Measurements from ENCODE around the gene SSUH2.

The SSUH2 gene

DNA sequence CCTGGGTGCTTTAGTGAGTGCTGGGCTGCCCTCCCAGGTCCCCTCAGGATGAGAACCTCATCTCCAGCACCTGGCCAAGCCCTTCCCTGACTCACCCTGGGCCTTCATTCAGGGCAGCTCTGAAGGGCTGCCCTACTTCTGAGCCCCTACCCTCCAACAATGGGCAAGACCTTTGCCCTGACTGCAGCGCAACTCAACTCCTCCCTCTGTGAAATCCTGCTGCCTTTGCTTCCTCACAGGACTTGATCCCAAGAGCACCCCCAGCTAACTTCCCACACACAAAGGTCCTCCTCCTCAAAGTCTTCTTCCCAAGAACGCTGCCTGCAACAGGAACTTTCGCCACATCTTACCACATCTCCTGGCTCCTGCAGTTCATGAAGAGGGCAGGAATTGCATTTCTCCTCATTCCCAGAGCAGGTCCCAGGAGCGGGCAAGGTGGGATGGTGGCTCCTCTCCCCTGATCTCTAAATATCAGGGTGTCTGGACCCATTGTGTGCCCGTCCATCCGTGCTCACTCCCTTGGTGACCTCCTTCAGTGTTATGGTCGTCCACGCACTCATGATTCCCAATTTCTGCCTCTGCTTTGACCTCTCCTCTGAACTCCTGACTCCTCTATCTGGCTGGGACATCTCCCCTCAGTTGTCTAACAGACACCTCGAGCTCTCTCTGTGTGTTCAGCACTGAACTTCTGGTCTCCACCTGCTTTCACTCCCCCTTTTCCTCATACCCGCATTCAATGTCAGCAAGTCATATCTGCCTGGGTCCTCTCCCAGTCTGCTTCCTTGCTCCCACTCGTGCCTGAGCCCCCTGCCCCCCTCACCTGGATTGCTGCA is 4.5 kb upstream of the SSUH2 start:
- no peaks in the 10 kb centered on the region for H3K79me2 ChIP-seq (ENCODE audit: insufficient read depth, low read length)
- TF ChIP-seq, protein P1, sequence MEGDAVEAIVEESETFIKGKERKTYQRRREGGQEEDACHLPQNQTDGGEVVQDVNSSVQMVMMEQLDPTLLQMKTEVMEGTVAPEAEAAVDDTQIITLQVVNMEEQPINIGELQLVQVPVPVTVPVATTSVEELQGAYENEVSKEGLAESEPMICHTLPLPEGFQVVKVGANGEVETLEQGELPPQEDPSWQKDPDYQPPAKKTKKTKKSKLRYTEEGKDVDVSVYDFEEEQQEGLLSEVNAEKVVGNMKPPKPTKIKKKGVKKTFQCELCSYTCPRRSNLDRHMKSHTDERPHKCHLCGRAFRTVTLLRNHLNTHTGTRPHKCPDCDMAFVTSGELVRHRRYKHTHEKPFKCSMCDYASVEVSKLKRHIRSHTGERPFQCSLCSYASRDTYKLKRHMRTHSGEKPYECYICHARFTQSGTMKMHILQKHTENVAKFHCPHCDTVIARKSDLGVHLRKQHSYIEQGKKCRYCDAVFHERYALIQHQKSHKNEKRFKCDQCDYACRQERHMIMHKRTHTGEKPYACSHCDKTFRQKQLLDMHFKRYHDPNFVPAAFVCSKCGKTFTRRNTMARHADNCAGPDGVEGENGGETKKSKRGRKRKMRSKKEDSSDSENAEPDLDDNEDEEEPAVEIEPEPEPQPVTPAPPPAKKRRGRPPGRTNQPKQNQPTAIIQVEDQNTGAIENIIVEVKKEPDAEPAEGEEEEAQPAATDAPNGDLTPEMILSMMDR (IDR thresholded peaks at IDR 0.05; ENCODE audit: insufficient read depth, low read length, poor library complexity, severe bottlenecking), result no peak
- TF ChIP-seq EZH2phosphoT487 (conservative IDR thresholded peaks at IDR 0.05; ENCODE audit: low read length), result no peak
- H3K27me3 ChIP-seq (ENCODE audit: low read length), result no peaks in the 10 kb centered on the region

DNA sequence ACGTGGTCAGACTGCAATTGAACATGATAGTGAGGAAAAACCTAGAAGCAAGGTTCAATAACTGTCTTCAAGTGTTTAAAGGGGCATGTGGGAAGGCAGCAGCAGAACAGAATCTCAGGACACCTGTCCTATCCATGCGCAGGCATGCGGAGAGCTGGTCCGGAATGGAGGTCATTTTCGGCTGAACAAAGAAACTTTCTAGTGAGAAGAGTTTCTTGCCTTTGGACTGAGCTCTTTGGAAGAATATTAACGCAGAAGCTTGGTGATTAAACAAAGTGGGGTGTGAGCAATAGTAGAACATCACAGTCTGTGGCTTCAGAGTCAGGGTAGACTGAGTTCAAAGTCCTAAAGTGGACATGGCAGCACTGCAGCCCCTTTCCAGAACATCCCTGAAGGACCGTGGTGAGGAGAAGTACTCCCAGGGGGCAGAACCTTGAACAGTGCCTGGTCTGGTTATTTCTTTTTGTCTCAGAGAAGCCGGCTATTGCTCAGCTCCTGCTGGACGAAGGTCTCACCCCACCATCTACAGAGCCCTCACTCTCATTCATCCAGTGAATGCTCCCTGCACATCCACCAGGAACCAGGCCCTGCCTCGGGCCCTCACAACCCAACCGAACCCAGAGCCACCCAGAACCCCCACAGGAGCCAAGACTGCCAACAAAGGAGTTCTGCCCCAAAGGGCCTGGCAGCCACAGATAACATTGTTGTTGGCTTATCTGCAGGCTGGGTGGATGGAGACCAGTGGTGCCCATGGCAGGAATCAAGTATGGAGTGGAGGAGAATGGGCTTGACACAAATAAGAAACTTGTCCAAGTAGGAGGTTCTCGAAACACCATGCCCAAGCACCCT is 2.8 kb upstream of the SSUH2 start:
- Histone ChIP-seq H3K9me2 (replicated peaks; ENCODE audit: insufficient read depth, low read length) (no peaks in the 10 kb centered on the region), H3K4me2 (ENCODE audit: low read depth, low read length, poor library complexity, severe bottlenecking) (no peak overlapping the region), H2AFZ (ENCODE audit: low read depth, low read length, severe bottlenecking) (no peak overlapping the region), H3K9me3 (ENCODE audit: insufficient read depth, low read length) (no peaks in the 10 kb centered on the region), H4K20me1 (ENCODE audit: low read depth, low read length) (no peaks in the 10 kb centered on the region), H3K27me3 (ENCODE audit: low read length) (no peaks in the 10 kb centered on the region), H3F3A (ENCODE audit: insufficient read depth) (no peaks in the 10 kb centered on the region), H3K27ac (ENCODE audit: low read depth, low read length) (no peak overlapping the region), H3K79me2 (ENCODE audit: insufficient read depth, low read length) (no peaks in the 10 kb centered on the region), H3K4me3 (ENCODE audit: insufficient read depth, low read length, poor library complexity, severe bottlenecking) (no peak overlapping the region), H3K9ac (ENCODE audit: low read length) (no peak overlapping the region), H3K36me3 (ENCODE audit: low read length) (no peaks in the 10 kb centered on the region)
- TF ChIP-seq, protein P1 (IDR thresholded peaks at IDR 0.05; ENCODE audit: insufficient read depth, low read length, poor library complexity, severe bottlenecking), result no peak
- TF ChIP-seq EZH2phosphoT487 (conservative IDR thresholded peaks at IDR 0.05; ENCODE audit: low read length), result no peak

More for the DNA sequence above, 4.5 kb upstream of the SSUH2 start:
- Histone ChIP-seq H3K36me3 (ENCODE audit: low read length) (no peaks in the 10 kb centered on the region), H3K27ac (ENCODE audit: low read depth, low read length) (no peak overlapping the region), H4K20me1 (ENCODE audit: low read depth, low read length) (no peaks in the 10 kb centered on the region), H3K4me2 (ENCODE audit: low read depth, low read length, poor library complexity, severe bottlenecking) (no peak overlapping the region), H2AFZ (ENCODE audit: low read depth, low read length, severe bottlenecking) (no peak overlapping the region), H3K9me3 (ENCODE audit: insufficient read depth, low read length) (no peaks in the 10 kb centered on the region), H3F3A (ENCODE audit: insufficient read depth) (no peaks in the 10 kb centered on the region), H3K9ac (ENCODE audit: low read length) (no peak overlapping the region), H3K9me2 (replicated peaks; ENCODE audit: insufficient read depth, low read length) (no peaks in the 10 kb centered on the region), H3K4me3 (ENCODE audit: insufficient read depth, low read length, poor library complexity, severe bottlenecking) (no peak overlapping the region)

GRCh38 chr3:8646313-8646938 is 1.8 kb upstream of the SSUH2 start:
- no peak overlapping the region for H3K9ac ChIP-seq (ENCODE audit: low read length)
- H4K20me1 ChIP-seq (ENCODE audit: low read depth, low read length), result no peaks in the 10 kb centered on the region
- H3K9me2 ChIP-seq (replicated peaks; ENCODE audit: insufficient read depth, low read length), result no peaks in the 10 kb centered on the region
- H3K4me3 ChIP-seq (ENCODE audit: insufficient read depth, low read length, poor library complexity, severe bottlenecking), result no peak overlapping the region
- H3K27me3 ChIP-seq (ENCODE audit: low read length), result no peaks in the 10 kb centered on the region
- H3K9me3 ChIP-seq (ENCODE audit: insufficient read depth, low read length), result no peaks in the 10 kb centered on the region
- H3K27ac ChIP-seq (ENCODE audit: low read depth, low read length), result no peak overlapping the region
- H3F3A ChIP-seq (ENCODE audit: insufficient read depth), result no peaks in the 10 kb centered on the region
- no peak overlapping the region for H3K4me2 ChIP-seq (ENCODE audit: low read depth, low read length, poor library complexity, severe bottlenecking)
- no peak overlapping the region for H2AFZ ChIP-seq (ENCODE audit: low read depth, low read length, severe bottlenecking)
- H3K79me2 ChIP-seq (ENCODE audit: insufficient read depth, low read length), result no peaks in the 10 kb centered on the region
- no peak for TF ChIP-seq EZH2phosphoT487 (conservative IDR thresholded peaks at IDR 0.05; ENCODE audit: low read length)
- TF ChIP-seq, protein P1 (IDR thresholded peaks at IDR 0.05; ENCODE audit: insufficient read depth, low read length, poor library complexity, severe bottlenecking), result no peak
- H3K36me3 ChIP-seq (ENCODE audit: low read length), result no peaks in the 10 kb centered on the region

All from SU-DHL-6 (cell line).